ENCODE results near the gene KRTAP5-2.

KRTAP5-2 gene

GRCh38 chr11:1570001-1570453, 28.1 kb downstream of the KRTAP5-2 start:
- Histone ChIP-seq H3K4me3 (ENCODE audit: low read length) (no peak overlapping the region), H3K4me1 (ENCODE audit: control insufficient read depth, low read depth, low read length) (peaks cover 15% of the 10 kb centered on the region), H3K9ac (ENCODE audit: low read length) (no peak overlapping the region), H3K27ac (ENCODE audit: low read length) (no peak overlapping the region), H3K36me3 (ENCODE audit: control insufficient read depth, low read depth, low read length) (no peaks in the 10 kb centered on the region), H3K27me3 (ENCODE audit: control insufficient read depth, insufficient read depth, low read length) (peaks cover 59% of the 10 kb centered on the region), H3K9me3 (ENCODE audit: control insufficient read depth, low read depth, low read length) (no peaks in the 10 kb centered on the region)

- H3K4me1 ChIP-seq (ENCODE audit: control insufficient read depth, low read depth, low read length) = peaks cover 21% of the 10 kb centered on the region
- no peak overlapping the region for H3K27ac ChIP-seq (ENCODE audit: low read length)
- H3K36me3 ChIP-seq (ENCODE audit: control insufficient read depth, low read depth, low read length) = no peaks in the 10 kb centered on the region
- H3K27me3 ChIP-seq (ENCODE audit: control insufficient read depth, insufficient read depth, low read length) = peaks cover 52% of the 10 kb centered on the region
- H3K4me3 ChIP-seq (ENCODE audit: low read length) = no peak overlapping the region
- no peak overlapping the region for H3K9ac ChIP-seq (ENCODE audit: low read length)
- H3K9me3 ChIP-seq (ENCODE audit: control insufficient read depth, low read depth, low read length) = no peaks in the 10 kb centered on the region
These were observed 28.8 kb downstream of the KRTAP5-2 start for GRCh38 chr11:1569251-1569780.

GRCh38 chr11:1568441-1568911, 29.6 kb downstream of the KRTAP5-2 start:
- Histone ChIP-seq H3K9me3 (ENCODE audit: control insufficient read depth, low read depth, low read length) (no peaks in the 10 kb centered on the region), H3K27ac (ENCODE audit: low read length) (no peak overlapping the region), H3K36me3 (ENCODE audit: control insufficient read depth, low read depth, low read length) (no peaks in the 10 kb centered on the region), H3K9ac (ENCODE audit: low read length) (no peak overlapping the region), H3K4me3 (ENCODE audit: low read length) (no peak overlapping the region), H3K27me3 (ENCODE audit: control insufficient read depth, insufficient read depth, low read length) (peaks cover 44% of the 10 kb centered on the region), H3K4me1 (ENCODE audit: control insufficient read depth, low read depth, low read length) (peaks cover 24% of the 10 kb centered on the region)

GRCh38 chr11:1567721-1568100, 30.4 kb downstream of the KRTAP5-2 start:
- no peaks in the 10 kb centered on the region for H3K36me3 ChIP-seq (ENCODE audit: control insufficient read depth, low read depth, low read length)
- H3K27ac ChIP-seq (ENCODE audit: low read length) = no peak overlapping the region
- no peak overlapping the region for H3K4me3 ChIP-seq (ENCODE audit: low read length)
- H3K27me3 ChIP-seq (ENCODE audit: control insufficient read depth, insufficient read depth, low read length) = peaks cover 36% of the 10 kb centered on the region
- H3K4me1 ChIP-seq (ENCODE audit: control insufficient read depth, low read depth, low read length) = peaks cover 24% of the 10 kb centered on the region
- H3K9ac ChIP-seq (ENCODE audit: low read length) = no peak overlapping the region
- H3K9me3 ChIP-seq (ENCODE audit: control insufficient read depth, low read depth, low read length) = no peaks in the 10 kb centered on the region

- H3K4me3 ChIP-seq (ENCODE audit: low read length) = no peak overlapping the region
- H3K36me3 ChIP-seq (ENCODE audit: control insufficient read depth, low read depth, low read length) = no peaks in the 10 kb centered on the region
- H3K27me3 ChIP-seq (ENCODE audit: control insufficient read depth, insufficient read depth, low read length) = peaks cover 31% of the 10 kb centered on the region
- H3K9me3 ChIP-seq (ENCODE audit: control insufficient read depth, low read depth, low read length) = no peaks in the 10 kb centered on the region
- H3K4me1 ChIP-seq (ENCODE audit: control insufficient read depth, low read depth, low read length) = peaks cover 24% of the 10 kb centered on the region
- H3K9ac ChIP-seq (ENCODE audit: low read length) = no peak overlapping the region
- no peak overlapping the region for H3K27ac ChIP-seq (ENCODE audit: low read length)
These were observed 30.9 kb downstream of the KRTAP5-2 start for GRCh38 chr11:1567052-1567720.

GRCh38 chr11:1566381-1567051, 31.6 kb downstream of the KRTAP5-2 start:
- no peak overlapping the region for H3K27ac ChIP-seq (ENCODE audit: low read length)
- H3K4me1 ChIP-seq (ENCODE audit: control insufficient read depth, low read depth, low read length) = peaks cover 24% of the 10 kb centered on the region
- H3K27me3 ChIP-seq (ENCODE audit: control insufficient read depth, insufficient read depth, low read length) = peaks cover 31% of the 10 kb centered on the region
- H3K36me3 ChIP-seq (ENCODE audit: control insufficient read depth, low read depth, low read length) = no peaks in the 10 kb centered on the region
- no peak overlapping the region for H3K4me3 ChIP-seq (ENCODE audit: low read length)
- no peaks in the 10 kb centered on the region for H3K9me3 ChIP-seq (ENCODE audit: control insufficient read depth, low read depth, low read length)
- H3K9ac ChIP-seq (ENCODE audit: low read length) = no peak overlapping the region

GRCh38 chr11:1565904-1566247, 32.2 kb downstream of the KRTAP5-2 start:
- Histone ChIP-seq H3K9ac (ENCODE audit: low read length) (no peak overlapping the region), H3K4me1 (ENCODE audit: control insufficient read depth, low read depth, low read length) (peaks cover 24% of the 10 kb centered on the region), H3K4me3 (ENCODE audit: low read length) (no peak overlapping the region), H3K9me3 (ENCODE audit: control insufficient read depth, low read depth, low read length) (no peaks in the 10 kb centered on the region), H3K36me3 (ENCODE audit: control insufficient read depth, low read depth, low read length) (no peaks in the 10 kb centered on the region), H3K27ac (ENCODE audit: low read length) (no peak overlapping the region), H3K27me3 (ENCODE audit: control insufficient read depth, insufficient read depth, low read length) (peaks cover 25% of the 10 kb centered on the region)

- no peak overlapping the region for H3K27ac ChIP-seq (ENCODE audit: low read length)
- H3K9me3 ChIP-seq (ENCODE audit: control insufficient read depth, low read depth, low read length) = no peaks in the 10 kb centered on the region
- H3K9ac ChIP-seq (ENCODE audit: low read length) = no peak overlapping the region
- no peaks in the 10 kb centered on the region for H3K36me3 ChIP-seq (ENCODE audit: control insufficient read depth, low read depth, low read length)
- H3K27me3 ChIP-seq (ENCODE audit: control insufficient read depth, insufficient read depth, low read length) = peaks cover 20% of the 10 kb centered on the region
- H3K4me1 ChIP-seq (ENCODE audit: control insufficient read depth, low read depth, low read length) = peaks cover 24% of the 10 kb centered on the region
- no peak overlapping the region for H3K4me3 ChIP-seq (ENCODE audit: low read length)
These were observed 32.8 kb downstream of the KRTAP5-2 start for GRCh38 chr11:1565173-1565903.

- H3K9me3 ChIP-seq (ENCODE audit: control insufficient read depth, low read depth, low read length) = no peaks in the 10 kb centered on the region
- no peak overlapping the region for H3K4me3 ChIP-seq (ENCODE audit: low read length)
- no peaks in the 10 kb centered on the region for H3K36me3 ChIP-seq (ENCODE audit: control insufficient read depth, low read depth, low read length)
- no peak overlapping the region for H3K9ac ChIP-seq (ENCODE audit: low read length)
- H3K4me1 ChIP-seq (ENCODE audit: control insufficient read depth, low read depth, low read length) = peaks cover 24% of the 10 kb centered on the region
- H3K27ac ChIP-seq (ENCODE audit: low read length) = no peak overlapping the region
- H3K27me3 ChIP-seq (ENCODE audit: control insufficient read depth, insufficient read depth, low read length) = peaks cover 13% of the 10 kb centered on the region
These were observed 33.4 kb downstream of the KRTAP5-2 start for GRCh38 chr11:1564535-1565172.

GRCh38 chr11:1563697-1564534, 34.2 kb downstream of the KRTAP5-2 start:
- Histone ChIP-seq H3K9me3 (ENCODE audit: control insufficient read depth, low read depth, low read length) (no peaks in the 10 kb centered on the region), H3K9ac (ENCODE audit: low read length) (no peak overlapping the region), H3K4me1 (ENCODE audit: control insufficient read depth, low read depth, low read length) (peaks cover 31% of the 10 kb centered on the region), H3K36me3 (ENCODE audit: control insufficient read depth, low read depth, low read length) (no peaks in the 10 kb centered on the region), H3K27me3 (ENCODE audit: control insufficient read depth, insufficient read depth, low read length) (peaks cover 13% of the 10 kb centered on the region), H3K27ac (ENCODE audit: low read length) (no peak overlapping the region), H3K4me3 (ENCODE audit: low read length) (no peak overlapping the region)
